Measurements from ENCODE around the gene CERS6.

DNA sequence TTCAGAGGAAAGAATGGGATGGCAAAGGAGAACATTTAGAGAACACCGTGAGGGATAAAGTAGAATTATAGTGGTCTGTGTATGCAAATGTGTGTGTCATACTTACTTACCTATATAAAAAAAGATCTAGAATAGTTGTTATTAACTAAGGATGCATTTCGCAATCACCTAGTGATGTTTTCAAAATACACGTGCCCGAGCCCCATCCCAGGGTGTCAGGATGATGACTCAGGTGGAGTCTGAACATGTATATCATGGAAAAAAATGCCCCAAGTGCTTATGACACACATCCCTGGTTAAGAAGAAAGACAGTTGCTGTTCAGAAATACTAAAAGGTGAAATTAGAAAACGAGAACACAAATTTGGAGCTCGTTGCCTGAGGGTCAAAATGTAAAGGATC, 109.0 kb downstream of the CERS6 start:
- TF ChIP-seq, protein P1, sequence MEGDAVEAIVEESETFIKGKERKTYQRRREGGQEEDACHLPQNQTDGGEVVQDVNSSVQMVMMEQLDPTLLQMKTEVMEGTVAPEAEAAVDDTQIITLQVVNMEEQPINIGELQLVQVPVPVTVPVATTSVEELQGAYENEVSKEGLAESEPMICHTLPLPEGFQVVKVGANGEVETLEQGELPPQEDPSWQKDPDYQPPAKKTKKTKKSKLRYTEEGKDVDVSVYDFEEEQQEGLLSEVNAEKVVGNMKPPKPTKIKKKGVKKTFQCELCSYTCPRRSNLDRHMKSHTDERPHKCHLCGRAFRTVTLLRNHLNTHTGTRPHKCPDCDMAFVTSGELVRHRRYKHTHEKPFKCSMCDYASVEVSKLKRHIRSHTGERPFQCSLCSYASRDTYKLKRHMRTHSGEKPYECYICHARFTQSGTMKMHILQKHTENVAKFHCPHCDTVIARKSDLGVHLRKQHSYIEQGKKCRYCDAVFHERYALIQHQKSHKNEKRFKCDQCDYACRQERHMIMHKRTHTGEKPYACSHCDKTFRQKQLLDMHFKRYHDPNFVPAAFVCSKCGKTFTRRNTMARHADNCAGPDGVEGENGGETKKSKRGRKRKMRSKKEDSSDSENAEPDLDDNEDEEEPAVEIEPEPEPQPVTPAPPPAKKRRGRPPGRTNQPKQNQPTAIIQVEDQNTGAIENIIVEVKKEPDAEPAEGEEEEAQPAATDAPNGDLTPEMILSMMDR (IDR thresholded peaks at IDR 0.05): no peak
- no peak for TF ChIP-seq POLR2A (IDR thresholded peaks at IDR 0.05)

All from thyroid gland (tissue), 4 donors.